Diencephalon (tissue), 1 donor: ENCODE data around the gene GJD2. TPM values are rescaled to one million over a fixed set of nuclear protein-coding genes. Genes with fewer than 3 reads are reported as not detected.

Experiments
- total RNA-seq: library from RNA; depleted of rRNA; stranded (reverse); fragments of >200 nt; gene quantifications from one replicate; pipeline ENCODE4 v1.2.3, GENCODE V29; 2014

Gene GJD2
- total RNA-seq = 21.9 TPM

DNA sequence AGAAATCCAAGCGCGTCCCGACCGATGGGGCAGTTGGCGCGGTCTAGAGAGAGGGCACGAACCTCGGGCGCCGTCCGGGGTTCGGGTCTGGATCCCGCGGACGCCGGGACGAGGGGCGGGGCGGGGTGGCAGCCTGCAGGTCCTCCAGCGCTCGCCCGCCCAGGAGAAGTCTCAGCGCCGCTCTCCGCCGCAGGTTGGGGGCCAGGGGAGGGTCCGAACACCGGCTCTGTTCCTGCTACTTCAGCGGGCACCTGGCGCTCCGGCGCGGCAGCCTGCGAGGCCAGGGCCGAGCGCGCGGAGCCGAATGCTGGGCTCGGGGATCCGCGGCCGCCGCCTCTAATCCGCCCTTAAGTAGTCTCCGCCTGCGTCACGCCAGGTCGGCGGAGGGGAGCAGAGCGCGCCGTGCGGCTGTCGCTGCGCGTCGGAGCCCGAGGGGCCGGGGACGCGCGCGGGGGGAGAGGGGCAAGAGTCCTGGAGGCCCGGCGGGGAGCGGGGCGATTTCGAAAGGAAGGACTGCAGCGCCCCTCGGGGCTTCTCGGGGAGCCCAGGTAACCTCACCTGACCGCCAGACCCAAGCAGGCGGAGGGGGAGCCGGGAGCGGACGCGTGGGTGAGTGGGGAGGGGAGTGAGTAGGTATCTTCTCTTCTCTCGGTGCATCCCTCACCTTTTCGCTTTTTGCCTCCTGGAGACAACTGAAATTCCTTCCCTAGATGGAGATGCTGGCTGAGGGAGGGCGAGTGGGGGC lies at the start of gene GJD2:
TSS of gene GJD2 (minus strand) at position 325 of the 745 bp plus-strand sequence. CDS start 510 bp downstream, outside the sequence.

DNA sequence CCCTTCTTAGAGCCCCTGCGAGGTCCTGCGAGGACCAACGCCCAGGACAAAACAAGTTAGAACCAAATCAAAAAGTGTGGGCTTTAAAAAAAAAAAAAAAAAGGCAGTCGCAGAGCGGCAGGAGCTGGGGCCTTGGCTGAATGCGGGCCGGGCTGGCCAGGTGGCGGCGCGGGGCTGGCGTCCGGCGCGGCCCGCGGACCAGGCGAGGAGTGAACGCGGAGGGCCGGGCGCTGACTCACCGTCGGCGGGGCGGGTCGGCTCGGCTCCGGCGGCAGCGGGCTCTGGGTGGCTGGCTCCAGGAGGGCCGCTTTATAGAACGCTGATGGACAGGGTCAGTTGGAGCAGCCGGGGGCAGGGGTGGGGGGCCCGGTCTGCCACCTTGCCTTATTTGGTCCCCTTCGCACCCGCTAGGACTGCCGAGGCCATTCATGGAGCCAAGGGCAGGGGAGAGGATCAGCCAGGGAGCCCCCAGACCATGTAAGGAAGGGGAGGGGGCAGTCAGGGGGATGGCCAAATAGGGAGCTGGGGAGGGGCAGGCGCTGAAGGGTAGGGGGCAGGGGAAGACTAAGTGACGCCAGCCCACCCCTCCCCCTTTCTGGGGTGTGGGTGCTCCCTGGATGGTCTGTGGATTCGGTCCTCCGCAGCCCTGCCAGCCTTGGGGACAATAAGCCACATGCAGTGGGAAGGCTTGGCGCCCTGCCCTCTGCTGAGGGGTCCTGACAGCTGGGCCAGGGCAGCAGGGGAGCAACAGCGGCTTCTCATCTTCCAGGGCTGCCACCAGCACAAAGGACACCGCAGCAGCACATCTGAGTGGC lies 40.7 kb upstream of the GJD2 start, which contains the start of gene ACTC1:
TSS of gene ACTC1 (minus strand) at position 283 of the 815 bp plus-strand sequence. CDS start 741 bp downstream, outside the sequence.

Other genes starting within 250 kb of the GJD2 start
- 46.4 TPM for gene GOLGA8B, start 171.3 kb downstream of the GJD2 start, total RNA-seq
- 1.8 TPM for gene ACTC1, start 40.6 kb upstream of the GJD2 start, total RNA-seq
- gene AQR, start 214.7 kb upstream of the GJD2 start, total RNA-seq = 45.9 TPM
- gene ZNF770, start 233.3 kb upstream of the GJD2 start, total RNA-seq = 117 TPM